OCI-LY3 (cell line): ENCODE measurements around the gene KIFC1.

ENCODE experiments used
- H2AFZ ChIP-seq: fragments of 200-600, 300-600 bp; shearing (Covaris generic); 2 replicates; pipeline ENCODE4 v1.6.0; 2014; ENCODE audit warnings: antibody characterized with exemption, low read depth, low read length
- H3K27ac ChIP-seq: fragments of 200-600, 300-600 bp; sonication (generic); 2 replicates; pipeline ENCODE4 v1.5.1; 2014; ENCODE audit warnings: mild to moderate bottlenecking, low read length, moderate library complexity, mixed read lengths
- H3K27me3 ChIP-seq: fragments of 200-600, 300-600 bp; sonication (generic); 2 replicates; pipeline ENCODE4 v1.6.1; 2014; ENCODE audit warnings: low read depth, low read length, mixed read lengths
- H3K36me3 ChIP-seq: fragments of 200-600, 300-600 bp; sonication (generic); replicated peaks from 2 replicates; pipeline ENCODE3; 2014; ENCODE audit warnings: low read depth, low read length, mixed read lengths
- H3K4me1 ChIP-seq: fragments of 300-600, 200-600 bp; sonication (generic); 2 replicates; pipeline ENCODE4 v1.6.1; 2014; ENCODE audit warnings: low read length, mixed read lengths
- H3K4me2 ChIP-seq: fragments of 200-600, 300-600 bp; sonication (generic); 2 replicates; pipeline ENCODE4 v1.6.1; 2014; ENCODE audit warnings: low read length, mixed read lengths
- H3K4me3 ChIP-seq: fragments of 300-600, 200-600 bp; sonication (generic); 2 replicates; pipeline ENCODE4 v1.5.1; 2014; ENCODE audit warnings: antibody characterized with exemption, mild to moderate bottlenecking, low read length, moderate library complexity
- H3K79me2 ChIP-seq: fragments of 300-600, 200-600 bp; shearing (Covaris generic); 2 replicates; pipeline ENCODE4 v1.6.1; 2014; ENCODE audit warnings: mild to moderate bottlenecking, low read length, mixed read lengths
- H3K9ac ChIP-seq: fragments of 300-600, 200-600 bp; shearing (Covaris generic); 2 replicates; pipeline ENCODE4 v1.6.0; 2014; ENCODE audit warnings: mild to moderate bottlenecking, low read length, moderate library complexity
- H3K9me3 ChIP-seq: fragments of 200-600, 300-600 bp; shearing (Covaris generic); 2 replicates; pipeline ENCODE4 v1.6.1; 2014; ENCODE audit warnings: low read length, mixed read lengths; ENCODE audit not compliant: insufficient read depth
- H4K20me1 ChIP-seq: fragments of 200-600, 300-600 bp; sonication (generic); 2 replicates; pipeline ENCODE4 v1.6.1; 2016; ENCODE audit warnings: low read length, mixed read lengths; ENCODE audit not compliant: insufficient read depth
- CTCF ChIP-seq: fragments of 200-600, 300-600 bp; sonication (generic); IDR thresholded peaks from 2 replicates; pipeline ENCODE4 v1.5.1; 2014; ENCODE audit warnings: antibody characterized with exemption, low read length, low read depth
- EZH2phosphoT487 ChIP-seq: fragments of 200-600 bp; shearing (Covaris generic); IDR thresholded peaks from 2 replicates; pipeline ENCODE4 v1.6.1; 2018; ENCODE audit warnings: antibody characterized with exemption, mixed run types, low read depth

The KIFC1 gene

DNA sequence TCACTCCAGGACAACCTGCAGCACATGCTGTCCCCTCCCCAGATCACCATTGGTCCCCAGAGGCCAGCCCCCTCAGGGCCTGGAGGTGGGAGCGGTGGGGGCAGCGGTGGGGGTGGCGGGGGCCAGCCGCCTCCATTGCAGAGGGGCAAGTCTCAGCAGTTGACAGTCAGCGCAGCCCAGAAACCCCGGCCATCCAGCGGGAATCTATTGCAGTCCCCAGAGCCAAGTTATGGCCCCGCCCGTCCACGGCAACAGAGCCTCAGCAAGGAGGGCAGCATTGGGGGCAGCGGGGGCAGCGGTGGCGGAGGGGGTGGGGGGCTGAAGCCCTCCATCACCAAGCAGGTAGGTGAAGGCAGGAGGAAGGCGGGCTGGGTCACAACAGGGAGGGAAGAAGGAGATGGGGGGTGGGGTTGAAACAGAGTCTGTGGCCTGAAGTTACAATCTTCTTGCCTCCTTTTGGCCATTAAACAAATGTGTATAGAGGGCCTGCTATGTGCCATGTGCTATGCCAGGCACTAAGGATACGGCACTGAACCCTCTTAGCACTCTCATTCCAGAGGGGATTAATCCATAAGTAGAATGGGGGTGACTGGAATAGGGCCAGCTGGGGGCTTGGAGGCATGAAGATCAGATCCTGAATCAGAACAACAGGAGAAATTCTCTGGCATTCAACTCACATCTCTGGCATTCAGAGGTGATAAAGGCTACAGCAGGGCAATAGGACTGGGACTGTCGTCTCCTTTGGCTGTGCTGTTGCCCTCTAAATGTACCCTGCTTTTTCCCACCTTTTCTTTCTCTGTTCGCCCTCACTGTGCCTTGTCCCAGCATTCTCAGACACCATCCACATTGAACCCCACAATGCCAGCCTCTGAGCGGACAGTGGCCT lies 52.2 kb downstream of the KIFC1 start:
- Histone ChIP-seq H4K20me1 (no peaks in the 10 kb centered on the region), H3K27me3 (no peaks in the 10 kb centered on the region), H3K27ac (no peak overlapping the region), H3K4me3 (no peak overlapping the region), H3K9ac (no peak overlapping the region), H3K4me2 (no peak overlapping the region), H3K9me3 (no peaks in the 10 kb centered on the region), H2AFZ (no peak overlapping the region), H3K4me1 (no peaks in the 10 kb centered on the region), H3K36me3 (no peaks in the 10 kb centered on the region), H3K79me2 (no peaks in the 10 kb centered on the region)
- TF ChIP-seq CTCF: no peak
- no peak for TF ChIP-seq EZH2phosphoT487

DNA sequence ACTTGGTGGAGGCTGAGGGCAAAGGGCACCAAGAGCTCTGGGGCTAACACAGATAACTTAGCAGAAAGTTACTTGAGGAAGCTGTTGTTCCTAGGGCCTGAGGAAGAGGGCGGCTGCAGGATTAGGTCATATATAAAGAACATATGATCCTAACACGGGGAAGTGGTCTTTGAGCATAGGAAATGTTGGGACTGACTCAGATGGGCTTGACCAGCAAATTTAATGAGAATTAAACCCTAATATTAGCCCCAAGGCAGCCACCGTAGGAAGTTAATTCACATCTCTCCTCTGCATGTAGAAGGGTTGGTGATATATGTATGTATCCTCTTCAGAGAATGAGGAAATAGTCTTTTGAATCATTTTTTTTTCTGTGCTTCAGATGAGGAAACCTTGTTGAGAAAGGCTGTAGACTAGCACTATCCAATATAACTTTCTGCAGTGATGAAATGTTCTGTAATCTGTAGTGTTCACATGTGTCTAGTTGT lies 53.5 kb downstream of the KIFC1 start:
- H3K79me2 ChIP-seq: no peaks in the 10 kb centered on the region
- H3K4me2 ChIP-seq: no peak overlapping the region
- no peaks in the 10 kb centered on the region for H3K36me3 ChIP-seq
- no peak overlapping the region for H3K4me3 ChIP-seq
- H3K9me3 ChIP-seq: no peaks in the 10 kb centered on the region
- no peaks in the 10 kb centered on the region for H3K27me3 ChIP-seq
- no peak for TF ChIP-seq CTCF
- no peaks in the 10 kb centered on the region for H3K4me1 ChIP-seq
- no peak overlapping the region for H3K9ac ChIP-seq
- no peak overlapping the region for H2AFZ ChIP-seq
- H4K20me1 ChIP-seq: no peaks in the 10 kb centered on the region
- no peak overlapping the region for H3K27ac ChIP-seq

DNA sequence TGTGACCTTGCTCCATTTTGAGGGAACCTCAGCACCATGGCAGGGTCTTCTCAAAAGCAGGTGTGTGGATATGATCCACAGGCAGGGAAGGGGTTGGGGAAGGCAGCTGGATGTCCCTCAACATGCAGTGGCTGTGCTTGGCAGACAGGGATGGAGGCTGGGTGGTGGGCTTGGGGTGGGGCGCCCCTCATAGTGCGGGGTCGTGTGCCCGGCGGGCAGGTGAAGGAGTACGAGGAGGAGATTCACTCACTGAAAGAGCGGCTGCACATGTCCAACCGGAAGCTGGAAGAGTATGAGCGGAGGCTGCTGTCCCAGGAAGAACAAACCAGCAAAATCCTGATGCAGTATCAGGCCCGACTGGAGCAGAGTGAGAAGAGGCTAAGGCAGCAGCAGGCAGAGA lies 54.7 kb downstream of the KIFC1 start:
- Histone ChIP-seq H3K27me3 (no peaks in the 10 kb centered on the region), H3K9me3 (no peaks in the 10 kb centered on the region), H3K9ac (no peak overlapping the region), H3K4me2 (no peak overlapping the region), H3K4me3 (no peak overlapping the region), H2AFZ (no peak overlapping the region), H4K20me1 (no peaks in the 10 kb centered on the region), H3K36me3 (no peaks in the 10 kb centered on the region), H3K4me1 (no peaks in the 10 kb centered on the region), H3K79me2 (no peaks in the 10 kb centered on the region), H3K27ac (no peak overlapping the region)
- TF ChIP-seq EZH2phosphoT487 (no peak), CTCF (no peak)

DNA sequence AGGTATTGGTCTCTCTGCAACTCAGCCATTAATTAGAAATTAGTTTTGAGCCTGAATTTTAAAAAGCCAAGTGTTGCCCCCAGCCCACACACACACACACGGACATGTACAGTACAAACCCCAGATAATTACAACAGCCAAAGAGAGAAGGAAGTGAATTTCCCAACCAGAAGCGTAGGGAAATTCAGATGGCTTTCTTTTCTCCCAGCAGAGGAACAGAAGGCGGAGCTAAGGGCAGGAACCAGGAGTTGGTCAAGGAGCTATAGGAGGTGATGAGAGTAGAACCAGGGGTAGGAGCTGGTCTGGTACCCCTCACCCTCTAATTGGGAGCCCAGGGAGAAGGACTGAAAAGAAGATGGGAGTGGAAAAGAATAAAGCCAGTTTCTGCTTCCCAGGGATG lies 58.8 kb downstream of the KIFC1 start:
- Histone ChIP-seq H3K4me1 (peaks cover 6% of the 10 kb centered on the region; the same call in 1 of the 2 replicates), H3K36me3 (no peaks in the 10 kb centered on the region), H3K9me3 (no peaks in the 10 kb centered on the region), H3K27ac (no peak overlapping the region), H3K27me3 (no peaks in the 10 kb centered on the region), H4K20me1 (no peaks in the 10 kb centered on the region), H2AFZ (no peak overlapping the region), H3K4me2 (no peak overlapping the region), H3K4me3 (no peak overlapping the region), H3K79me2 (peaks cover 17% of the 10 kb centered on the region), H3K9ac (no peak overlapping the region)
- TF ChIP-seq EZH2phosphoT487 (no peak), CTCF (no peak)
